Common myeloid progenitor, CD34-positive (primary cell): ENCODE measurements around the gene DCLRE1C.

Experiments used
- CTCF ChIA-PET: fragments of 350-600 bp; sonication (Branson Sonifier 250); formaldehyde crosslinking; loops from one replicate; lab custom pipeline; 2021; ENCODE audit warnings: antibody characterized with exemption; lab: Charles Lee
- POLR2A ChIA-PET: fragments of 350-600 bp; sonication (Branson Sonifier 250); formaldehyde crosslinking; loops from one replicate; lab custom pipeline; 2021; ENCODE audit warnings: antibody characterized with exemption; lab: Charles Lee
- DNase-seq, 3 donors: peaks; one replicate each; pipeline versions ENCODE4 v3.0.0 to v3.0.0-alpha.2; 2013
- H3K27ac ChIP-seq, 2 experiments: 1 replicate in 1 of 2; 2 replicates in 1 of 2; pipeline ENCODE4 v1.7.0; 2013; ENCODE audit warnings: inconsistent platforms in 2 of 2, low read length in 2 of 2, mild to moderate bottlenecking in 2 of 2, low read depth in 1 of 2, moderate library complexity in 1 of 2; ENCODE audit not compliant: severe bottlenecking in 2 of 2, insufficient read depth in 1 of 2, poor library complexity in 1 of 2
- H3K27me3 ChIP-seq, 5 experiments: replicated peaks in 2 of 5; 1 replicate in 3 of 5; 2 replicates in 2 of 5; pipeline versions ENCODE4 v1.6.1 to v1.7.0; 2013; ENCODE audit warnings: low read length in 4 of 5, mild to moderate bottlenecking in 2 of 5, moderate library complexity in 2 of 5, inconsistent platforms in 1 of 5; ENCODE audit not compliant: insufficient read depth in 5 of 5, control insufficient read depth in 4 of 5
- H3K36me3 ChIP-seq, 4 experiments: 1 replicate in 2 of 4; 2 replicates in 2 of 4; pipeline versions ENCODE4 v1.6.1 to v1.7.0; 2013; ENCODE audit warnings: low read length in 3 of 4, control low read depth in 1 of 4, mild to moderate bottlenecking in 1 of 4; ENCODE audit not compliant: control insufficient read depth in 4 of 4, insufficient read depth in 4 of 4
- H3K4me1 ChIP-seq, 4 experiments: 1 replicate in 3 of 4; 2 replicates in 1 of 4; pipeline versions ENCODE4 v1.6.1 to v1.7.1; 2013; ENCODE audit warnings: low read length in 3 of 4, mild to moderate bottlenecking in 3 of 4, control low read depth in 1 of 4, inconsistent platforms in 1 of 4, moderate library complexity in 1 of 4; ENCODE audit not compliant: control insufficient read depth in 4 of 4, insufficient read depth in 4 of 4; ENCODE audit errors: control extremely low read depth in 1 of 4
- H3K4me3 ChIP-seq, 7 experiments: 1 replicate in 4 of 7; 2 replicates in 3 of 7; pipeline versions ENCODE4 v1.5.1 to v1.7.0; 2013; ENCODE audit warnings: mild to moderate bottlenecking in 7 of 7, low read length in 6 of 7, moderate library complexity in 6 of 7, inconsistent platforms in 2 of 7, low read depth in 2 of 7, control low read depth in 1 of 7; ENCODE audit not compliant: insufficient read depth in 4 of 7, control insufficient read depth in 1 of 7; ENCODE audit errors: extremely low read depth in 1 of 7
- H3K9me3 ChIP-seq, 5 experiments: 1 replicate in 4 of 5; 2 replicates in 1 of 5; pipeline versions ENCODE4 v1.6.1 to v1.7.1; 2013; ENCODE audit warnings: low read length in 4 of 5, mild to moderate bottlenecking in 2 of 5, inconsistent platforms in 1 of 5, low read depth in 1 of 5, moderate library complexity in 1 of 5; ENCODE audit not compliant: control insufficient read depth in 4 of 5, insufficient read depth in 2 of 5; ENCODE audit errors: control extremely low read depth in 1 of 5
- WGBS: methylation state at CpG from one replicate; pipeline ENCODE4 v1.1.5; 2013; ENCODE audit not compliant: insufficient coverage; 5-methylcytosine and 5-hydroxymethylcytosine counted together

DCLRE1C gene

GRCh38 chr10:14926722-14927416, 27.0 kb downstream of the DCLRE1C start:
- ChIA-PET POLR2A (no interaction called here), CTCF (interaction anchor here (0.7 kb wide), 1 partner anchor 40 kb away, joined by 3 read pairs; no protein-coding TSS in a partner anchor)
- Histone ChIP-seq H3K27ac (no peak overlapping the region), H3K4me1 (no peaks in the 10 kb centered on the region), H3K9me3 (peaks cover 0 to 4% (median 0%) of the 10 kb centered on the region in 5 experiments), H3K36me3 (peaks cover 36 to 91% (median 58%) of the 10 kb centered on the region in 4 experiments), H3K27me3 (no peaks in the 10 kb centered on the region), H3K4me3 (no peak overlapping the region)
- DNase-seq: no peak
- 100% methylated on average over 12 of the region's 13 CpGs for WGBS

DNA sequence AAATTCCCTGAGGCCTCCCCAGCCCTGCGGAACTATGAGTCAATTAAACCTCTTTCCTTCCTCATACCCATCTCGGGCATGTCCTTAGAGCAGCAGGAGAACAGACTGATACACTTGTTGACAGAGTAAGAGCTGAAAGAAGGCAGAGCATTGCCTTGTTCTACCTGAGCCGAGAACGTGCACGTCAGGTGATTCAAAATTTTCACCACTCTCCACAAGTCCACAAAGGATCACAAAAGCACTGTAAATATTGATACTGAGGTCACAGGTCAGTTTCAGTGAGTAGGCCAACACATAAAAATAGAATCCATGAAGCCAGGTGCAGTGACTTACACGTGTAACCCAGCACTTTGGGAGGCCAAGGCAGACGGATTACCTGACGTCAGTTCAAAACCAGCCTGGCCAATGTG, 27.8 kb downstream of the DCLRE1C start:
- Histone ChIP-seq H3K4me3 (no peak overlapping the region), H3K27ac (no peak overlapping the region), H3K36me3 (peaks cover 43 to 92% (median 60%) of the 10 kb centered on the region in 4 experiments), H3K27me3 (no peaks in the 10 kb centered on the region), H3K9me3 (peaks cover 0 to 4% (median 0%) of the 10 kb centered on the region in 5 experiments), H3K4me1 (no peaks in the 10 kb centered on the region)
- WGBS: 100% methylated on average over 3 of the region's 8 CpGs
- no peak for DNase-seq
- ChIA-PET CTCF (no interaction called here), POLR2A (no interaction called here)

DNA sequence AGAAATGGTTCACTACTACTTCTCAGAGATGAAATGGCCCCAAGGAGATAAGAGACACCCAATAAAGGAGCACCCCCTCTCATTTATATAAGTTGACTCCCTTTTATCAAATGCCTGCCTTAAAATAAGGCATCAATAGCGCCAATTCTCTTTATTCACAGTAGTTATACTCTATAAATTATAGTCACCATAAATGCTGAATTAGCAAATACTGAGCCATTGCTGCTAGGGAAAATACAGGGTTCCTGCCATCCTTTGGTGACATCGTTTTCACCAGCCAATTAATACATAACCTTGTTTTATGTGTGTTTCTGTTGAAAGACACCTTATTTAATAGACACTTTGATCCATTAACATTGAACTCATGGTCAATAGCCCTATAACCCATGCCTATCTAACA, 28.6 kb downstream of the DCLRE1C start:
- ChIA-PET POLR2A (no interaction called here), CTCF (no interaction called here)
- H3K27me3 ChIP-seq: no peaks in the 10 kb centered on the region
- H3K4me3 ChIP-seq: no peak overlapping the region
- no peaks in the 10 kb centered on the region for H3K4me1 ChIP-seq
- H3K36me3 ChIP-seq: peaks cover 41 to 91% (median 62%) of the 10 kb centered on the region in 4 experiments
- no peak for DNase-seq
- no peak overlapping the region for H3K27ac ChIP-seq
- peaks cover 0 to 4% (median 0%) of the 10 kb centered on the region in 5 experiments for H3K9me3 ChIP-seq
- WGBS: no CpG with 5 or more reads among the region's 2 CpGs

DNA sequence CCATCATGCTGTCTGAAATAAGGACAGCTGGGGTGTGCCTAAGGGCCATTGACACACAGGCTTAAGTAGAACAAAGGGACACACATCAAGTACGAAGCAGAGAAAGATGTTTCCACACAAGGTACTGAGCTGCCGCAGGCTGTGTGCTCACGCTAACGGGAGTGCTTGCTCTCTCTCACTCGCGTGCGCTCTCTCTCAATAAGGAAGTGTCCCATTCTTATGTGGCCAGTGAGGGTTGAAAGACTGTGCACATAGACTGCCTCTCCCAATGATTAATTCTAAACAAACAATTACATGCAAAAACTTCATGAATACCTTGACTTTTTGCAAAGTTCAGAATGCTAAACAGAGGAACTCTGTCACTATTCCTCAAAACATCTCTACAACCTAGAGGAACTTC, 29.9 kb downstream of the DCLRE1C start:
- Histone ChIP-seq H3K4me3 (no peak overlapping the region), H3K36me3 (peaks cover 44 to 93% (median 66%) of the 10 kb centered on the region in 4 experiments), H3K27me3 (no peaks in the 10 kb centered on the region), H3K4me1 (no peaks in the 10 kb centered on the region), H3K9me3 (peaks cover 0 to 4% (median 3%) of the 10 kb centered on the region in 5 experiments), H3K27ac (no peak overlapping the region)
- CTCF ChIA-PET: interaction anchor here (1.0 kb wide), 1 partner anchor 15 kb away, joined by 3 read pairs; no protein-coding TSS in a partner anchor
- POLR2A ChIA-PET: no interaction called here
- no peak for DNase-seq
- 100% methylated on average over 2 of the region's 7 CpGs for WGBS

- no peaks in the 10 kb centered on the region for H3K4me1 ChIP-seq
- no peak overlapping the region for H3K4me3 ChIP-seq
- peaks cover 0 to 29% (median 19%) of the 10 kb centered on the region in 5 experiments for H3K9me3 ChIP-seq
- peaks cover 43 to 96% (median 71%) of the 10 kb centered on the region in 4 experiments for H3K36me3 ChIP-seq
- POLR2A ChIA-PET: no interaction called here
- H3K27ac ChIP-seq: no peak overlapping the region
- no peak for DNase-seq
- no CpG with 5 or more reads among the region's 3 CpGs for WGBS
- CTCF ChIA-PET: interaction anchor here (2.0 kb wide), 1 partner anchor 14 kb away, joined by 7 read pairs; no protein-coding TSS in a partner anchor
- H3K27me3 ChIP-seq: no peaks in the 10 kb centered on the region
Measured at GRCh38 chr10:14918964-14919363, 34.9 kb downstream of the DCLRE1C start.

- peaks cover 41 to 97% (median 72%) of the 10 kb centered on the region in 4 experiments for H3K36me3 ChIP-seq
- POLR2A ChIA-PET: no interaction called here
- WGBS: 100% methylated on average over 1 of the region's 3 CpGs
Measured at GRCh38 chr10:14917827-14918226, 36.1 kb downstream of the DCLRE1C start.

DNA sequence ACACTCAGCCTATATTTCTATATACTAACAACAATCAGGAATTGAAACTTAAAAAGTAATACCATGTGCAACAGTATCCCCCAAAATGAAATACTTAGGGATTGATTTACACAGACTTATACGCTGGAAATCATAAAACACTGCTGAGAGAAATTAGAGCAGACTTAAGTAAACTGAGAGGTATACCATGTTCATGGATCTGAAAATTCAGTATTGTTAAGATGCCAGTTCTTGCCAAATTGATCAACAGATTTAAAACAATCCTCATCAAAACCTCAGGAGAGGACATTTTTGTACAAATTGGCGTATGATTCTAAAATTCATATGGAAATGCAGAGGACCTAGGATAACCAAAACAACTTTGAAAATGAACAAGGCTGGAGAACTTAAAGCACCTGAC, 37.3 kb downstream of the DCLRE1C start:
- H3K27ac ChIP-seq: no peak overlapping the region
- 100% methylated on average over 1 of the region's 2 CpGs for WGBS
- POLR2A ChIA-PET: no interaction called here
- no peaks in the 10 kb centered on the region for H3K27me3 ChIP-seq
- peaks cover 0 to 29% (median 22%) of the 10 kb centered on the region in 5 experiments for H3K9me3 ChIP-seq
- peaks cover 40 to 97% (median 67%) of the 10 kb centered on the region in 4 experiments for H3K36me3 ChIP-seq
- H3K4me1 ChIP-seq: no peaks in the 10 kb centered on the region
- H3K4me3 ChIP-seq: no peak overlapping the region
- no peak for DNase-seq
- CTCF ChIA-PET: no interaction called here

More at GRCh38 chr10:14917827-14918226, 36.1 kb downstream of the DCLRE1C start:
- DNase-seq: no peak
- CTCF ChIA-PET: no interaction called here
- no peak overlapping the region for H3K27ac ChIP-seq
- no peaks in the 10 kb centered on the region for H3K4me1 ChIP-seq
- H3K4me3 ChIP-seq: peak overlapping the region in 1 of 7 experiments; percentile 2
- H3K27me3 ChIP-seq: no peaks in the 10 kb centered on the region
- peaks cover 0 to 29% (median 20%) of the 10 kb centered on the region in 5 experiments for H3K9me3 ChIP-seq
